ENCODE data around the gene AUTS2.

- TF ChIP-seq POLR2A (IDR thresholded peaks at IDR 0.05) (no peak), CTCF (IDR thresholded peaks at IDR 0.05) (no peak)
Measured at GRCh38 chr7:70807650-70808049, 1209.4 kb downstream of the AUTS2 start.
